ENCODE measurements around the gene MAL.

The MAL gene

DNA sequence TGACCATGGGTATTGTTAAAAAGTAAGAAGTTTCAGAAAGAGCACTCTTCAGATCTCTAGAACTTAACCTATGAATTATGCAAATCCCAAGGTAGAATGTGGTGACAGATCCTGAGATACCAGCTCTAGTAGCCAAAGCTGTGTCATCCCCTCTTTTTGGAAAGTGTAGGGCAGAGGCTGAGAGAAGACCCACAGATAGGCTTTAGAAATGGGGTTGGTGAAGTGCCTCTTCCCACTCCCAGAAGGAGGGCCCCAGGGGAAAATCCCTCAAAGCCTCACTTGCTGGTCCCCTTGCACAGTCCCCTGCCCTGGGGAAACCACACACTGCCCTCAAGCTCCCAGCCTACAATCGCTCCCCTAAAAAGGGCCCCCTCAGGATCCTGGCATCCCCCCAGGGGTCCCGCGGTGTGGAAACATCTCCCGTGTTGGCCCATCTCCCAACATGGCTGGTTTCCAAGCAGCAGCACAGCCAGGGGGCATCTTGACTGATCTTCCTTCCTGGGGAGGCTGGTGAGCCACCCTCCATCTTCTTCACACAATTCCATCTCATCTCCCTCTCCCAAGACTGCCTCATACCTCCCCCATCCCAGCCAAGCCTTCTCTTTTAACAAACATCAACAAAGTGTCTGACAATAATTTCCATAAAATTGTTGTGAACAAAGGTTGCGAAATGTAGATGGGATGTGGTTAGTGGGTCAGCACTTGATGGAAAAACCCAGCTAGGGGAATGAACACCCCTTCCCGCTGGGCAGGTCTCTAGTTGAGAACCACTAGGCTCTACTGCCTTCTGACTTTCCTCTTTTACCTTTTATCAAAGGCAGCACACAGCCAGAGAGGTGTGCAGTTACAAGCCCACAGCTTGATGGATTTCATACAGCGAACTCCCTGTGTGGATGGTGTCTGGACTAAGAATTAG is 25.1 kb downstream of the MAL start:
- no peak for DNase-seq

DNA sequence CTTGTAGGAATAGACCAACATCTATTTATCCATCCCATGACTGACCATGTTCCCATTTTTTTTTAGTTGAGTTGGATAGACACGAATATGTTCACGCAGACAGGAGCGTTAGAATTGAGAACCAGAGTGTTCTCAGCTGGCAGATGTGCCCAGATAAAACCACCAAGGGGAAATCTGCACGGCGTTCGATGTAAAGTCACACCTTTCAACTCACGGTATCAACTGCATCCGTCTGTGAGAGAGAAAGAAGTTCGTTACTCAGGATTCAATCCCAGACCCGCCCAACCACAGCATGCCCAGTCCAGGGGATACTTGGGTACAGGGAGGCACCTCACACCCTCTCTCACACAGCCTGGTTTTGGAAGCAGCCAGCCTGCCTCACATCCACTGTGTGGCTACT is 26.1 kb downstream of the MAL start:
- DNase-seq, result no peak

DNA sequence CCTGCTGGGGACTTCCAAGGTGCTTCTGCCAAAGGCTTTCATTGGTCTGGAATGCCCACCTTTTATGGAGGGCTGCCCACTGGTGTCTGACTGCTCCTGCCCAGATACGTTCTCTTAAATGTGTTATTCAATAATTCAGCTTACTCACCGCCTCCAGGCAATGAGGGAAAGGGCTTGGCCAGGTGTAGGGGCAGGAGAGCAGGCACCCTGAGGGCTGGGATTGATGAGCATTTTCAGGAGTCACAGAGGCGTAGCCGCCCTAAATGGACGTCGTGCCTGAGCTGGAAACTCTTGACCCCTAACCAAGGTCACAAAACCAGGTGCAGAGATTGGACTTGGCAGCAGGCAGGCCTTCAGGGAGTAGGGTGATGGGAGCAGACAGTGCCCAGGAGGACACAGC is 26.8 kb downstream of the MAL start:
- no peak for DNase-seq

DNA sequence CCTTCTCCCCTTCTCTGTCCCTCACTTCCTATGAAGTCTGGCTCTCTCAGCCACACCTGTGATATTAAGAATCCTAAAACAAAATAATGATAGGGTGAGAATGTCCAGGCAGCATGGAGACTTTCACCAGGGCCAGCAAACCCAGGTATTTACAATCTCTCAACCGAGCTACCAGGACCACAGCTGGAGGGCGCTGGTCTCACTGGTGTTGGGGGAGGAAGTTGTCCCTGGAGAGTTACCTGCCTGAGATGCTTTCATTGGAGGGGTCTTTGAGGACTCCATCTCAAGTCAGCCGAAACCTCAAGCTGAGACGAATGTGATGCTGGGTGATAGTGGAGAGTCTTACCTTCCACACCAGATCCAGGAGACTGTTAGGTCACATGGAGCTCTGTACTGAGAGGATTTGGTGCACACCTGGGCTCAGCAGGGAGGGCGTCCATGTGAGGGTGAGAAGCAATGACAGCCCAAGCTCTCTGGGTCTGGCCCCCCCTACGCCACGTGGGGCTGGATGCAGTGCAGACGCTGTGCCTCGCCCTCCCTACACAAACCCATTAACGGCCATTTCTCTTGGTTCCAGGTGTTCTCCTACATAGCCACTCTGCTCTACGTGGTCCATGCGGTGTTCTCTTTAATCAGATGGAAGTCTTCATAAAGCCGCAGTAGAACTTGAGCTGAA is 27.4 kb downstream of the MAL start:
- no peak for DNase-seq

DNA sequence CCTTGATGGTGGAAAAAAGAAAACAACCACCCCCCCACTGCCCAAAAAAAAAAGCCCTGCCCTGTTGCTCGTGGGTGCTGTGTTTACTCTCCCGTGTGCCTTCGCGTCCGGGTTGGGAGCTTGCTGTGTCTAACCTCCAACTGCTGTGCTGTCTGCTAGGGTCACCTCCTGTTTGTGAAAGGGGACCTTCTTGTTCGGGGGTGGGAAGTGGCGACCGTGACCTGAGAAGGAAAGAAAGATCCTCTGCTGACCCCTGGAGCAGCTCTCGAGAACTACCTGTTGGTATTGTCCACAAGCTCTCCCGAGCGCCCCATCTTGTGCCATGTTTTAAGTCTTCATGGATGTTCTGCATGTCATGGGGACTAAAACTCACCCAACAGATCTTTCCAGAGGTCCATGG is 28.0 kb downstream of the MAL start:
- no peak for DNase-seq

DNA sequence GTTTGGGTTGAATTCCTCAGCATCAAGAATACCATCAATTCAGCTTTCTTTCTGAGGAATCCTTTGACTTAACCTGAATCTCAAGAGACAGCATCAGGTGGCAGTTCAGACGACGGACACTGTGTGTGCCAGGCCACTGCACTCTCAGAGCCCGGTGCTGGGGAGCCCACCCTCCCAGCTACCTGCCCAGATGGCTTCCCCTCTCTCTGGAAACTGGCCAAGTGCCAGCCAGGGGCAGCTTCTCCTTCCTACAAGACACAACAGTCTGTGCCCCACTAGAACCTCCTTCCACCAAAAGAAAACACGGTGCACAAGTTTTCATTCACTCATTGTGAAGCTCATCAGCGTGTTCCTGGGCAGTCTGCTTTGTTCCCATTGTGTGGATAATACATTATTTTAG is 28.5 kb downstream of the MAL start:
- DNase-seq, result no peak

DNA sequence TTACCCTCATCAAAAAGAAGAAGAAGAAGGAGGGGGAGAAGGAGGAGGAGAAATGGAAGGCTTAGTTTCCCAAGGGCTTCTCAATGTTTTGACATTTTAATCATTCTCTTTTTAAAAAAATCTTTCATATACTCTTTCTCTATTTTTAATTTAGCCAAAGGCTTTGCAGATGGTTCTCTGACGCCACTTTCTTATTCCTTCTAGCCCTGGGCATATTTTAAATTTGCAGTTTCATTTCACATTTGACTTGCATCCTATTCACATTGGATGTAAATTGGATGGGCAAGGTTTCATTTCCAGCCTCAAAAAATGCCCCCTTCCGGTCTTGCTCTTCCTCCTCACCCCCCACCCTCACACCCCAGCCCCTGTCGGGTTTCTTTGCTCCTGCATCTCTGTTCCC is 29.8 kb downstream of the MAL start:
- DNase-seq, result no peak

DNA sequence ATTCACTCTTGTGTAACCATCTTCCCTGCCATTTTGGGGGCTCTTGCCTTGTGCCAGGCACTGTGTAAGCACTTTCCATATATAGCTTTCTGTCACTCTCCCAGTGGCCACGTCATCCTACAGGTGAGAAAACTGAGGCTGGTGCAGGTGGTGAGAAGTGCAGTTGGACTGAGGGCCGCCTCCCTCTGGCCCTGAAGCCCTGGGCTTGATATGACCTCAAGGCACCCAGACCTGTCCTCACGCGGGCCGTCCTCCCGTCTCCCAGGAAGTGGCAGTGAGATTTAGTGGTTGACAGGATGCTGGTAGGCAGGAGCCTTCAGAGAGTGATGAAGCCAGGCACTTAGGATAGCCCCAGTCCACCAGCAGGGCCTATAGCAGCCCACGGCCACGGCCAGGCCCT is 30.5 kb downstream of the MAL start:
- no peak for DNase-seq

DNA sequence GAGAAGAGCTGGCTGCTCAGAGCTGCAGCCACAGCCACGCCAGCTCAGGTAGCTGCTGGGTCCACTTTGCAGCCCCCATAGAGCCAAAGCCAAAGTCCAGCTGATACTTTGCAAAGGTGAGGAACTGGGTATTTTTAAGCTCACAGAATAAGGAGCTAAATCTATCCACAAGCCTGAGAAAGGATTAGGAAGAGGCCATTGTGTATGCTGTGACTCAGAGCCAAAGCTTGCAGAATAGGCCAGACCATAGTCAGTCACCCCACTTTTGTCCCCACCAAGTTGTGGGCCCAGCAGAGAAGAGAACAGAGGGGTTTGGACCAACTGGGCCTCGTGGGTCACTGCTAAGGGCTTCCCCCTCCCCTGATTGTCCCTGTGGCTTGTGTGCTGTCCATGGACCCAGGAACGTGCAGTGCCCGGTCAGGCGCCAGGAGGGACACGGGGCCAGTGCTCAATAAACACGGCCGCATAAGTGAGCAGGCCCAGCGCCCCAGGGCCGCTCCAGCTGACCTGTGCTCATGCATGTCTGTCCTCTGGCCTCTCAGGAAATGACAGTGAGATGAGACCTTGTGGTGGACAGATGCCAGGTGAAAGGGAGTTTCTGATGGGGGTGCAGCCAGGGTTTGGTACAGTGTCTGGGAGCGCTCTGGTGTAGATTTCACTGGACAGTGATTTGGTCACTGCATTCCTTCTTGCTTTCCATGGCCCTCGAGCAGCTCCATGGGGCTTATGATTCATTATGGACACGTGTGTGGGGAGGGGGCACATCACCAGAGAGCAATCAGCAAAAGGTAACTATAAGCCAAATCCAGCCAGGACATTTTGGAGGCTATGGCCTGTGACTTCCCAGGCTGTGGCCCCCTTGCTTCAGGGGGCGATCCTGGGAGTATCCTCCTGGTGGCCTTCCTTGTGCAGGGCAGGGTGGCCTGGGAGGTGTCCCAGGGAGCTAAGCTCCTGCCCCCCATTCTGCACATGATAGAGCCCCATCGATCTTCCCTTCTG is 31.3 kb downstream of the MAL start:
- DNase-seq, result no peak

DNA sequence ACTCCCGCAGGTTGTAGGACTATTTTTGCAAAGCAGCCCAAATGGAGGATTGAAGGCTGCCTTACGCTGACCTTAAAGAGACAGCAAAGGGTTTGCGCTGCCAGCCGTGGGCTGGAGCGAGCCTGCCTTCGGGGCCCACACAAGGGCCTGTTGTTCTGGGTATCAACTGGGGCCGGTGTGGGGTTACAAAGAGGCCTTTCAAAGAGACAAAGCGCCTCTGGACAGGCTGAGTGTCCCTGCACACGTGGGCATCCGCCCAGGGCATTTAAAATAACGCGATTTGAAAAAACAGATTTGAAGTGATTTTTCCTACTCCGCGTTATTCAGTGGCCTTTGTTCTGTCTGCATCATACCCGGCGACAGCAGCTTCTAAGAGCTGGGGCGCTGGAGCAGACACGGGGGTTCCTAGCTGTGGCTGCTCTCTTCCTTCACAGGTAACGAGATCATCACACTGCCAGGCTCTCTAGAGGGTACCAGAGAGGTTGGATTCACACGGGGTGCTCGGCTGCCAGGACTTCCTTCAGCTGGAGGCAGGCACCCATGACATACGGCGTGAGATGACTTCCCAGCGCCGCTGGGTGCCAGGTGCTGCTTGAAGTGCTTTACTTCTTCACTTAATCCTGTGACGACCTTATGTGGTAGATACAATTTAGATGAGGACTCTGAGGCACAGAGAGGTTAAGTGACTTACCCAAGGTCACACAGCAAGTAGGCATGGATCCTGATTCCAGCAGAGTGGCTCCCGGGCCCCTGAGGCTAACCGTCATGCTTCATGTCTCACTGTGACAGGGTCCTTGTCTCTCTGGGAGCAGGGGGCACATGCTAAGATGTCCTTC is 32.2 kb downstream of the MAL start:
- DNase-seq, result no peak

DNA sequence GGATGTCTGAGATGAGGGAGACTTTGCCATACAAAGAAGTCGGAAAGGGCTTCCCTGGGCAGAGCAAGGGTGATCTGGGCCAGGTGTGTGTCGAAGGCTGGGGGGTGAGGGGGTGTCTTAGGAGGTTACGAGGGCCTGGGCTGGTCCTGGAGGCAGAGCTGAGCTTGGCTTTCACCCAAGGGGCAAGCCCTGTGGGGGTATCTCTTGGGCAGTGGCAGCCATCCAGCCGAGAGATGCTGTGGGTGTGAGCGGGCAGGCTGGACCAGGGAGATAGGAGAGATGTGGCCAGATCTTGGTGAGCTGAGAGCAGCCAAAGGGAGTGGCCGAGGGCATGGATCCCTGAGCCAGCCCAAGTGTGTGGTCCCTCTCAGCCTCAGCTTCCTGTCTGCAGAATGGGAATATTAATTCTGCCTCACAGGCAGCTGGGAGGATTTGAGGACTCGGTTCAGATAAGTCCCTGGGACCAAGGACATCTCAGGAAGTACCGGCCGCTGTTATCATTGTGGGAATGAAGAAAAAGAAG is 33.0 kb downstream of the MAL start:
- DNase-seq, result no peak

DNA sequence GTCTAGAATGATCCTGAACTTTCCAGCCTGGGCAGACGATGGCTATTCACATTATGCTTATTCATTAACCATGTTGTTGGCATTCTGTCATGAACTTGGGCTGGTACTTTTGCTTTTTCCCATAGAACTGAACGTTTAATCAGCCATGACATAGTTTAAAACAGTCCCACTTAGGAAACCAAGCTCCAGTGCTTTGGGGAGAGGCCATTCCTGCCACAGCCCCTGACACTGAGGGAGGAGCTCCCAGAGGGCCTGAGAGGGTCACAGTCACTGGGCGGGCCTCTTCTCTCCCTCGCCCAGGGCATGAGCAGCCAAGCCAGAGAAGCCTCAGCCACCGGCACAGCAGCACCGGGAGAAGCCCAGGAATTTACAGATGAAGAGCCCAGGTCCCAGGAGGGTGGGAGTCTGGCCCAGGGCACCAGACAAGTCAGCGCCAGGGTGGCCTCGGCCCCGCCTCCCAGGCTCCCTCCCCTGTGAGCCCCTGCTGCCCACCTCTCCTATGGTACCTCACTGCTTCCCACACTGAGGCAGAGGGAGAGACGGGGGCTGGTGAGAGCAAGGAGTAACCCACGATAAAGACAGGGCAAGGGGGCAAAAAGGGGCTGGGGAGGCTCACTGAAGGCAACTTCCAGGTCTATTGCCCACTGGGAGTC is 33.6 kb downstream of the MAL start:
- DNase-seq, result no peak

DNA sequence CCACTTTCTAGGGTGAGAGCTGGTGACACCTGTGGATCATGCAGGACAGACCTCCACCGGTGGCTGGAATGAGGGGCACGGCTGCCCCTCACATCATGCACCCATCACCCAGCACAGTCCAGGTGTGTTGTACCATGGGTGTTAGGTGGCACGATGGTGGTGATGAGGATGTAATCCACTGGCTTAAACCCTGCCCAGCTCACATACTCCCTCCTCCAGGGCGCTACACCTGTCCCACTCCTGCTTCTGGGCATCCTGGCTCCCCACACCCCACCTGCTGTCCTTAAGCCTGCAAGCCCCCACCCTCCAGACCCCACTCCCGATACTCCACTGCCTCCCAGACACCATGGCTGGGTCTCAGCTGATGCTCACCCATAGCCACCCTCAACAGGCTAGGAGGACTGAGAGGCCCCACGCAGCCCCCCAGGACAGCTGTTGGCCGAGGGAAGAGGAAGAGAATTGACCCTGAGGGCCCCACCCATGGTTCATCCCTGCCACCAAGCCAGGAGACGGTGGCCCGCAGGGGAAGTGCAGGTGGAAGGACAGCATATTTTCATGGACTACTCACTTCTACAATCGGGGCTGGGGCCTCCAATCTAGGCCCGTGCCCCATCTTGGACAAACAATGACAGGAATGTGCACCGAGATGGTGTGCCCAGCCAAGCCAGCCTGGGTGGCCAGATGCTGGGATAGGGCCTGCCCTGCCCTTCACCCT is 34.3 kb downstream of the MAL start:
- DNase-seq, result no peak

DNA sequence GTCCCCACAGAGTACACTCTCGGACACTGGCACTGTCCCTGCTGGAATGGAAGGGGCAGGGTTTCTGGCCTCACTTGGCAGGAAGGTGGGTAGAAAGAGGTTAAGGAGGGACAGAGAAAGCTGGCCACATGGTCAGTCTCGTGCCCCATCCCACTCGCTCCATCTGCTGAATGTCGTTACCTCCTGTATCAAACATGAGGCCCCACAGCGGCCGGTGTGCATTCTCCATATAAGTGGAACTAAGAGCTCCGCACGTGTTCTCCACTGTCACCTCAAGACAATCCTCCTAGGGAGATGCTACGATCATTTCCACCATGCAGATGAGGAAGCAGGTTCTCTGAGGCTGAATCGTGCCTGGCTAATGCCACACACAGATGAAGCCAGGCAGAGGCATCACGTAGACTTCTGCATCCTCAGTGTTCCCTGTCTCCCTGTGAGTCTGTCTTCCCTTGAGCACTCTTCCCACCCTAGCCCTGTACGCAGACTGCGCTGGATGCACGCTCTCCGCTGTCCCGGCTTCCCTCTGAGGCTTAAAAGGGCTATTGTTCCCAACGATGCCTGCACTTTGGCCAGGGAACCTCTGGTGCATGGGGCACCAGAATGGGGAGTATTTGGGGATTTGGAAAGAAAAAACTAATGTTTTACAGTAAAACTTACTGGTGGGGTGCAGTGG is 35.1 kb downstream of the MAL start:
- DNase-seq, result no peak

DNA sequence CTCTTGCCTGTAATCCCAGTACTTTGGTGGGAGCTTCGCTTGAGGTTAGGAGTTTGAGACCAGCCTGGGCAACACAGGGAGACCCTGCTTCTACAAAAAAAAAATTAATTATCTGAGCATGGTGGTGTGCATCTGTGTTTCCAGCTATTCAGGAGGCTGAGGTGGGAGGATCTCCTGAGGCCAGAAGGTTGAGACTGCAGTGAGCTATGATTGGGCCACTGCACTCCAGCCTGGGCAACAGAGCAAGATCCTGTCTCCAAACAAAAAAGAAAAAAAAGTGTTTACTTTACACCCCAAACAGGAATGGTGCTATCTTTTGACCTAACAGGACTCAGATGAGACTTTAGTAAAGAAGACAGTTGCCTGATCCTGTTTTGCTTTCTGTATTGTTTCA is 35.6 kb downstream of the MAL start:
- DNase-seq, result no peak

DNA sequence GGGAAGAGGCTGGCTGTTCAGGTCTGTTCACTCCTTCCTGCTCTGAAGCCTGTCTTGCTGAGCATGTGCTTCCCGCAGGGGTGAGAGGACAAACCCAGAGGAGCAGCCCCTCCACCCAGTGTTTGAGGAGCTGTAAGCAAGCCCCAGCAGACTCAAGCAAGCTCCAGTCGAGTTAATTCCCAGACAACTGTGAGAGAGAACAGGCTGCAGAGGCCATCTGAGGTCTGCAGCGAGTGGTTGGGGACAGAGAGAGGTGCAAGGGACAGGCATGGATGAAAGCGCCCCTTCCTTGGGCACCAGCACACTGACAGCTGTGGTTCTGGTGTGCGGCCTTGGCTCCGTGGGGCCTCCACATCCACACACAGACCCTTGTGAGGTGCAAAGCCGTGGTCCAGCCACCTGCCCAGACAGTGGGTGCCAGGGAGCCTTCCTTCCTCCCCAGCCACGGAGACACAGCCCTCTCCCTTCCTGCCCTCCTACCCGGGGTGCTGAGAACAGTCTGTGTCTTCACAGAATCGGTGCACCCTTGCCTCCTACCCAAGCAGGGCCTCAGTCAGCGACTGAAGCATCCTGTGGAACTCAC is 36.2 kb downstream of the MAL start:
- no peak for DNase-seq

DNA sequence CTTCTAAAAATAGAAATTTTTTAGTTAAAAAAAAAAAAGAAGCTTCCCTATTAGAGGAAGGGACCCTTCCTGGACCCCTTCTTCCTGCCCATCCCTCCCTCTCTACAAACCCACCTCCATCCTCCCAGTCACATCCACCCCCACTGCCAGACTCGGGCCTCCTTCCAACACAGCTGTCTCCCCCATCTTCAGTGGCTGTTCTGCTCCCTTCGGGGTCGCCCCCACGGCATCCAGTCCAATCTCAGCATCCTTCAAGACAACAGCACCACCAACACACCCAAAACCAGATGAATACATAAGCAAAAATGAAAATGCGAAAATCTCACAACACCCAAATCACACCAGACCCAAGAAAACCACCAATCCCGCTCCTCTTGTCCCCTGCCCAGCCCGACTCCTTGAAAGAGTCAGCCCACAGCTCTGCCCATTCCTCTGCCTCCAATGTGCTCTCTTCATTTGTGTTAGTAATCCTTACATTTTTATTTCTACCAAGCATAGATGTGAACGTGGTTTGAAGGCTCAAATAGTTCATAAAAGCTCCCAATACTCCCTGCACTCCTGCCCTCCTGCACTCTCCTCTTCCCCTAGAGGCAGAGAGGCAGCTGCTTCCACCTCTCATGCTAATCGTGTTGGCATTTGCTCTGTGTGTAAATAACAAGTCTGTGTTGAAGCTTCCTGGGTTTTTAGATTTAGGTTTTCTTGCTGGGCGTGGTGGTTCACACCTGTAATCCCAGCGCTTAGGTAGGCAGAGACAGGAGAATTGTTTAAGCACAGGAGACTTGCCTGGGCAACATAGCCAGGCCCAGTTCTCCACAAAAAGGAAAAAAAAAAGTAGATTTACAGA is 37.0 kb downstream of the MAL start:
- DNase-seq, result no peak

DNA sequence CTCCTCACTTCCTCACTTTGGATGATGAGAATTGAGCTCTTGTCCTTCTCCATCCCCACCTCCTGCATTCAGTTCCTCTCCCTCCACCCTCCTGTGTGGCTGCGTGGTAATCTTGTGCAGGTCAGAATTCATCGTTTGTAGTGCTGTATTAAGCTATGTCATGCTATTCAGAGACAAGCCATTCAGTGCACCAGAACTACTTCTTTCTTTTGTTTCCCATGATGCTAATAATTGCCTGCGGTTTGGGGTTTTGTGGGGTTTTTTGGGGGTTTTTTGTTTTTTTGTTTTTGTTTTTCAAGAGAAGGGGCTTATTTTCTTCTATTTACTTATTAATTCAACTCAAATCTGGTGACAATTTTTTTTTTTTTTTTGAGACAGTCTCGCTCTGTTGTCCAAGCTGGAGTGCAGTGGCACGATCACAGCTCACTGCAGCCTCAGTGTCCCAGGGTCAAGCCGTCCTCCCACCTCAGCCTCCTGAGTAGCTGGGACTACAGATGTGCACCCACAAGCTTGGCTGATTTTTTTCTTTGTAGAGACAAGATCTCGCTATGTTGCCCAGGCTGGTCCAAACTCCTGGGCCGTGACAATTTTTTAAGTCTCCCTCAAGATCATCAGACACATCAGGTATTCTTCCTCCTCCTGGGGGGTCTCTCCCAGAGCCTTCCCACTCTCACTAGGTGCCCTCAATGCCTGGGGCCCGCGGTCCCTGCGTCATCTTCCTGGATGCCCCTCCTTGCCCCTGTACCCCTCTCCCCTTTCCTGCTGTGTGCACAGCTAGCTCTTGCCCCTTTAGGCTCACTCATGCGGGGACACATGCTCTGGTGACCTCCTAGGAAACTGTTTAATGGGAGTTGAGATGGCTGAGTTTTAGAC is 37.8 kb downstream of the MAL start:
- DNase-seq, result peak; percentile 45
